GM10847 (cell line): Measurements from ENCODE around the gene VDR.

Source experiments
- POLR2A ChIP-seq: IDR thresholded peaks from 2 replicates; pipeline ENCODE4 v1.6.1; 2011; ENCODE audit not compliant: insufficient read length; ENCODE audit errors: extremely low read depth

VDR gene

DNA sequence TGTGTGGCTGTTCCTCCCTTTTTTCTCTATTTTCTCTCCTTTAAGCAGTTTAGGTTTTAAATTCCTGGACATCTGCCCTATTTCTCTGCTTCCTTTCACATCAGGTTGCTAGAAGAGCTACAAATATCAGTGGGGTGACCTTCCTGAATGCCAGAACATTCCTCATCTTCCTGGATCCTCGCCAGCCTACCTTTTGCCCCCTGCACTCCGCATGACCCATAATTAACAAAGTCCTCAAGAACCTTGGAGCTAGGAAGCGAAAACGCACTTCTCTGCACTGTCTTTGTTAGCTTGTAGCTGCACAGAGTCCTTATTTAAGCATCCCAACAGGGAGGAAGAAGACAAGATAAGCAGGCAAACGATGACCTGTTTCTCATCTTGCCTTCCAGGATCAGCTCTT is 30.5 kb downstream of the VDR start:
- no peak for TF ChIP-seq POLR2A

DNA sequence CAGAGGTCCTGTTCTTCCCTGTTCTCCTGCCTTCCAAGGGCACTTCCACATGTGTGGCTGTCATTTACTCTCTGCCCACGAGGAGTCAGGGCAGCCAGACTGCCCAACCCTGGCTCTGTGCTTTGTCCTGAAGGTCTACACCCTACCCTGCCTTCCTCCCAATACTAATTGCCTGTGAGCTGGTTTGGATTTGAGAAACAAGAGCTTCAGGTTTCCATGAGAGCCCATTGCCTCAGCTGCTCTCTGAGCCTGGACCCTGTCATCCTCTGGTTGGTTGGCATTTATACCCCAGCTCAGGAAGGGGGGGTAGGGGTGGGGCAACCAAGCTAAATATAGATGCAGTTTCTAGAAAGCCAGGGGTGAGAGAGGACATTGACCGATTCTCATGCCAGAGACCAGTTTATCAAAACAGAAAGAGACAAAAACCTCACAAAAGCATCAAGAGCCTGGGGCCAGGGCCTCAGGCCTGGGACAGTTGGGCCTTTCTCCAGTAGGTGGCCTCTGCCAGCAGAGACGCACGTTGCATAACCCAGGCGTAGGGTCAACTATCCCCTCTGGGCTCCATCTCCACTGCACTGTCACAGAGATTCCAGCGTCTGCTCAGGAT is 34.5 kb downstream of the VDR start:
- no peak for TF ChIP-seq POLR2A

DNA sequence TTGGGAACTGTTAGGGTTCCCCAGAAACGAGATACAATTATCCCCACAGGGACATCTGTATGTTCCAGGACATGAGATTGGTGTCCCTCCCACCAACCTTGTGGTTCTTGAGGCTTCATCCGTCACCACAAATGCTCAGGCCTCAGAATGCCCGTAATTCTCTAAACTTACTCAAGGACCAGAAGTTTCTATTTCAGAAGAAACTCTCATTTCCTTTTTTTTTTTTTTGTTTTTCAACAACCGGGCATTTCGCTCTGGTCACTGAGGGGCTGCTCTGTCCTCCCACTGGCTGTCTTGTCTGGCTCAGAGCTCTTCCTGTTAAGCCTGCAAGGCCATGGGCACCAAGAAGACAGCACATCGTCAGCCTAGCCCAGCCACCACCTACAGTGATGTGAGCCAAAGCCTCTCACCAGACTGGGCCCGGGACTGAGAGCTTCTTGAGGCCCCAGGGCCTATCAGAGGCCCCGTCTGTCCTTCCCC is 36.2 kb downstream of the VDR start:
- TF ChIP-seq POLR2A: no peak

DNA sequence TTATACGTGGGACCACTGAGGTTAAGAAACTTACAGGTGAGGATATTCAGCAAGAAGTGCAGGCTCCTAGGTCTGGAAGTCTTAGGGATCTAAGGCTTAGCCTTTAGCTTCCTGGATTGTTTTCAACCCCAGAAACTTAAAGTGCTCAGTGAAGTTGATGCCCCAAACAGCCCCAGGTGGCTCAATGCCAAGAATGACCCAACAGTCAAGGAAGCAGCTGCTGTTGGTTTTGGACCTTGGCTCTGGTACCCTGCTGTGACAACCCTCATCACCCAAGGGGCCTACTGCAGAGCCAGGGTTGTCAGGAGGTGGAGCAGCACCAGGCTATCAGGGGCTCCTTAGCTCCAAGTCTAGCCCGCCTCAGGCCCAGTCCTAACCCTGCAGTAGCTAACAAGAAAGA is 36.8 kb downstream of the VDR start:
- no peak for TF ChIP-seq POLR2A

DNA sequence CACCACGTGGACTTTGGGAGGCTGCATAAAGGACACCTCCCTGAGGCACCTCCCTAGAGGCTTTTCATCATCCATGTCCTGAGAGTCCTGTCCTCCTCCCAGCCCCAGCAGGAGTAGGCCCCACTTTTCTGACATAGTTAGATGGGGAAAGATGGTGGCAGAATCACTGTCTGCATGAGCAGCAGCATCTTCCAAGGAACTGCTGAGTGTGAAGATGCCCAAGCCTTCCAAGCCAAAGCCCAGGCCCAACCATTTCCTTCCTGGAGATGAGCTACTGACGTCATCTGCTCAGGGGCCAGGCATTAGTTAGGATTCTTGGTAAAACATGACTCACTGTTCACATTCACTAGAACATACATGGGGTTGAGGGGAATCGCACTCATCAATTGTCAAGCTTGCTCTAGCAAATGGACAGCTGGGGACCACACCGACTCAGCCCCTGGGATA is 37.3 kb downstream of the VDR start:
- TF ChIP-seq POLR2A: no peak

DNA sequence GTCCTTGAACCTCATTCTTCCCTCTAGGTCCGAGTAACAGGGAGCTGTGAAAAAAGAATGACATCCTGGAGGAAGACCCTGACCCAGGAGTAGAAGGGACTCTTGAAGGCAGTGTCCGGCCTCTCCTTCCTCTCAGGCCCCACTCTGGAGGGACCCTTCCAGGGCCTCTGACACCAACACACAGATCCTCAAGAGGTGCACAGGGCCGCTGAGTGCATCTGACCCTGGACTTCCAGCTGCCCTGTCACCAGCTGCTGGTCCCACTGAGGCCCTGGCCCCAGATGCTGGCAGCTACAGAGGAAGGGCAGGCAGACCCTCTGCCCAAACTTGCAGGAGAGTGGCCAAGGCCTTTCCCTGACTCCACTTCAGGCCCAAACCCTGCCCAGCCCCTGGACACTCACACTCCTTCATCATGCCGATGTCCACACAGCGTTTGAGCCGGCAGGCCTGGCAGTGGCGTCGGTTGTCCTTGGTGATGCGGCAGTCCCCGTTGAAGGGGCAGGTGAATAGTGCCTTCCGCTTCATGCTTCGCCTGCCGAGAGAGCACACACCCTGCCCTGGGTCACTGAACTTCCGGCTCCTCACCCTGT is 40.1 kb downstream of the VDR start:
- TF ChIP-seq POLR2A: no peak

DNA sequence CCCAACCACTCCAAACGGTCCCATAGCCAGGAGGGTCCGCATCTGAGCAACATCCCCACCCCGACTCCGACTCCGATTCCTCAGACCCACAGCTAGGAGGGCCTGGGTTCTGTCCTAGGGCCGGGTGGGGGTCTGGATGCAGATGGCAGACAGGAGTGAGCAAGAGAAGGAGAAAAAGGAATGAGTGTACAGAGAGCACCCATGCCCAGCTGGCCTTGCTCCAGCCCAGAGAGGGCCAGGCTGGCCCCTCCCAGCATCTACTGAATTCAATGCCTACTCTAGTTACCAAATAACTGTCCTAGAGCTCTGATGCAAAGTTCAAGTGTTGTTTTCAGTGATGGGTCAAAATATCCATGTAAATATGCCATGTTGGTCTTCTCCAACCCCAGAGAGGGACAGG is 40.8 kb downstream of the VDR start:
- no peak for TF ChIP-seq POLR2A

DNA sequence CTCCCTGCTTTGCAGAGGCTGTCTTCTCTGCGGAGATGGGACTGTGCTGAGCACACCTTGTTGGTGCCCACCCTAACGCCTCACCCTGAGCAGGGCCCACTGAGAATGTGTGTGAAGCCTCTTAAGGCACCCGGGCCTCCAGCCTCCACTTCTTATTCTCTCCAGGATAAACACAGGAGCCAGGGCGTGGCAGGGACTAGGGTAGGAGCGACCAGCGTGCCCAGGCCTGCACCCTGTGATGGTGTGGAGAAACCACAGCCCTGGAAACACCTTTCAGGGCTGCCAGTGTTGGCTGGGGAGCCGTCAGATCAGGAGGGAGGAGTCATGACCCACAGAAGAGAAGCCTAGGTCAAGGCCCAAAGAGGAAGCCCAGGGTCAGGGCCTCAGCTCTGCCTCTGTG is 41.3 kb downstream of the VDR start:
- no peak for TF ChIP-seq POLR2A

DNA sequence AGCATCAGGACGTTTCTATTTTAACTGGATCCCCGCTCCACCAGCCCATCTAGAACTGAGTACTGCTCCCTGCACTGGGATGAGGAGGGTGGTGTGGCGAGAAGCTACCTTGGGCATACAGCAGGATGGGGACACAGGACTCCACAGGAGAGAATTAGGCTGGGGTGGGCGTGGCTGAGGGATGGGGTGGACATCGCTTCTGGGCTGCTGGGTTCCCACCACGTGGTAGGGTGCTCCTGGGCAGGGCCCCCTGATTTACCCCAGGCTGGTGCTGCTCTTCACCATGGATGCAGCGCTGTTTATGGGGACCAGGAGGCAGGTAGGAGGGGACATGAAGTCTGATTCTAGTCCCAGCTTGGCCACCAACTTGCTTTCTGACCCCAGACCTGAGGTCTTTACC is 41.9 kb downstream of the VDR start:
- no peak for TF ChIP-seq POLR2A

DNA sequence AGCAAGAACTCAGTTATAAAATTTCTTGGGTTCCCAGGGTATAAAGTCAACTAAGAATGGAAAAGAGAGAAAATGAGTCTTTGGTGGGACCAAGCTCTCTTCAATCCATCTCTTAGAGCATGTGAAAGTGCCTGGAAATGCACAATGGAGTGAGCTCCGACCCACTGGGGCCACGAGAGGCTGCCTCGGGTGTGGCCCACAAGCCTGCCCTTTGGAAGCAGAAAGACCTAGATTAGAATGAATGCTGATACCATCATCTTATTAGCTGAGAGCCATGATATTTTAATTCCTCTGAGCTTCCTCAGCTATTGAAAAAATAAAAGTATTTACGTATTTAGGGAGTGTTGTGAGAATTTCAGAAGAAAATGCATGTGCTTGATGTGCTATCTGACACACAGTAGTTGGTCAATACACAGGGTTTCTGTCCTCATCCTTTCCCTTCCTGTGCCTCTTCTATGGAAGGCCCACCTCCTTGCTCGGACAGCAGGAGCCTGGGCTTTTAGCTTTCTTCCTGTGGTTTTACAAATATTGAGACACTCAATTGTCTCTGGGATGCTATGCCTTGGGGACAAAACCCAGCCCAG is 42.5 kb downstream of the VDR start:
- no peak for TF ChIP-seq POLR2A

DNA sequence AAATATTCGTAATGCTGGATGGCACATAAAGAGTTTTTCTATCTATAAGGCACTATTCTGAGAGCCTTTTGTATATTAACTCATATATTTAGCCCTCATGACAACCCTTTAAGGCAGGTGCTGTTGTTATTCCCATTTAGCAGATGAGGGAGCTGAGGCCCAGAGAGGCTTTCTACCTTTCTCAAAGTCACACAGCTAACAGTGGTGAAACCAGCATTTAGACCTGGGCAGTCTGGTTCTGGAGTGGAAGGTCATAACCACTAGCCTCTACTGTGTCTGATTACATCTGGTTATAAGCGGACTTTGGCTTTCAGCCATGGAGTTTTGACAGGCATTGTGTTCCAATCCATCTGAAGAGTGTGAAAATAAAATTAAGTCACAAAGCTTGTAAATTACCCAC is 43.9 kb downstream of the VDR start:
- no peak for TF ChIP-seq POLR2A

DNA sequence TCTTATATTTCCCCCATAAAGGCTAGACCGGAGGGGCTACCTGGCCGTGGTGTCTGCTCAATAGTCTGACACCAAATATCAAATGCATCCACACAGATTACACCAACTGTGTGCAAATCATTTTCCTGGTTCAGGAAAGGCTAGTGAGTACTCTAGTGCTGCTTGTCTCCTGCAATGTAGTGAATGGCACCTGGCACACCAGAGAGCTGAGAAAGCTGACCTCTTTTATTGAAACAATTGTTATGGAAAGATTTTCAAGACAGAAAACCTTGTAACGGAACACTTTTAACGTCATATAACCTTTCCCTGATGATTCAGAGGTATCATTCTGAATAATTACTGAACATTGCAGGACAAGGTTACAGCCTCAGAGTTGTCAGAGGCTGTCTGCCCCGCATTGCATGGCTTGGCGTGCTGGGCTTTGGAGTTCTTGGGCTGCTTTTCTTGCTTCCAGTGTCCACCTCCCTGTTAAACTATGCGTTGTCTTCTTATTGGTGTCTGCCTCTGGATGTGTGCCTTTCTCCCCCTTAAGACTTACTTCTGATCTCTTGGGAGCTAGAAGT is 44.4 kb downstream of the VDR start:
- TF ChIP-seq POLR2A: no peak

DNA sequence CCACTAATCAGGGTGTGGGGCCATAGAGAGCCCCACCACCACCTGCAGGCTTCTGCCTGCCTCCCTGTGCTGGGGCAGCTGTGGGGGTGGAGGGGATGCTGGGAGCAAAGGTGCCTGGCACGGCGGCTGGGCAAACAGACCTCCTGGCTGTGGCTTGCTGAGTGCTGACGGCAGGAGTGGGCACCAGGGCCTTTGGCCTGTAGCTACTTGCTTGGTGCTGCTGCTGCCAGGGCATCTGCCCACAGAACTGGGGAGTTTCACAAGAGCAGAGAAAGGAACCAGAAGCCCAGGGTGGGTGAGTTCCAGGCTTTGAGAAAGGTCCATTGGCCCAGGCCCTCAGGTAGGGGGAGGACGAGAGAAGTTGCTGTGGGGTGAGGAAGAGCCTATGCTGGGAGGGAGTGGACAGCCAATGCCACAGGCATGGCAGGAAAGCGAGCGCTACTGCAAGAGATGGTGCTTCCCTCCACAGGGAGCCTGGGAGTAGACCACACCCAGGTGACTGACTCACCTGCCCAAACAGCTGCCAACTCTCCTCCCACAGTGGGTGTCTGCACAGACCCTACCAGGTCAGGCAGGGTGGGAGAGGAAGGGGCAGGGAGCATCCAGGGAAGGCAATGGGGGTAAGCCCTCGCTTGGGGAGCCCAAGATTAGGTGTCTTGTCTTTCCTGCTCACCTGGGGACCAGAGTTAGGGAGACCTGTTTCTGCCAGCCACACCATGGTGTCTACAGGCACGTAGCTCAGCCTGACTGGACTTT is 46.1 kb downstream of the VDR start:
- no peak for TF ChIP-seq POLR2A

DNA sequence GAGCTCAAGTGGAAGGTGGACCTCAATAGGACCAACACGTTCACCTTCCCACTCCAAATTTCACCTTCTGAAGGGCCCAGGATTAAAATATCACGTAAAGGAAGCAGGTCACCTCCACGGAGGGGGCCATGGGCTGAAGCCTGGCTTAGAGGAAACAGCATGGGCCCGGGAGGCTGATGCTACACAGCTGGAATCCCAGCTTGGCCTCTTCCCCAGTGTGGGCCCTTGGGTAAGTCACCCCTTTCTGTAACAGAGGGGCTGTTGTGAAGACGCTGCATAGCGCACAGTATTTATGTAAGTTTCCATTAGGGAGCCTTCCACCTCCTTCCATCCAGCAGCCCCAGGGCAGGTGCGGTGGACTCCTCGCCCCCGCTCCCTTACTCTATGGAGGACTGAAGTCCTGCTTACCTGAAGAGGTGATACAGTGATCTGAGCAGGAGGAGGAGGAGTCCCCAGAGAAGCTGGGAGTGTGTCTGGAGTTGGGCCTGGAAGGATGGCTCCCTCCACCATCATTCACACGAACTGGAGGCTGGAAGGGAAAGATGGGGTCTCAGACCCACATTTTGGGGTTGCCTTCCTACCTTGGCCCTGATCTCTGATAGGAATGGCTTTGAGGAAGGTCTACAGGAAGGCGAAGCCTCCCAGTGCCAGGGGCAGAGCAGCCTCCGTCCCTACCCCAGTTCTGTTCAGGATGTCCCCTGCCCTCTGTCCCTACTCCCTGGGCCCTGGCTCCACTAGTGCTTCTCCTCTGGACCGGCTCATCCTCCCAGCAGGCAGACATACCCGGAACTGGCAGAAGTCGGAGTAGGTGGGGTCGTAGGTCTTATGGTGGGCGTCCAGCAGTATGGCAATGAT is 47.8 kb downstream of the VDR start:
- TF ChIP-seq POLR2A: no peak

DNA sequence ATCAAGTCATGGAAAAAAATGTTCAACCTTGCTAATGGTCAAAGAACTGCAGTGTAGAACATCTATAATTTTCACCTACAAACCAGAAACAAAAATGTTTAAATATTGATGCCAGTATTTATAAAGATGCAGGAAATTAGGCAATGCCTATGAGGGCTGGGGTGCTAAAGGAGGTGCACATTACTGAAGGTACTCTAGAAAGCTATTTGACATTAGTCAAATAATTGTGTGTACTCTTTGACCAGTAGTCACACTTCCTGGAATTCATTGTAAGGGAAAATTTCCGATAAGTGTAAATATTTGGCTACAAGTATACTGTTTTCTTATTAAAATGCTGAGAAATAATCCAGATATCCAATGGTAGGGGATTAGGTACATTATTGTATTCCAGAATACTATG is 48.7 kb downstream of the VDR start:
- no peak for TF ChIP-seq POLR2A
